ENCODE data around the gene HAND1.

- TF ChIP-seq CTCF (IDR thresholded peaks at IDR 0.05) = no peak
- no peak for TF ChIP-seq EZH2 (IDR thresholded peaks at IDR 0.05; ENCODE audit: borderline replicate concordance, insufficient read depth, low read depth, low read length, poor library complexity, severe bottlenecking)
Measured at GRCh38 chr5:154493274-154493673, 15.2 kb upstream of the HAND1 start.
